HG03025 (cell line): ENCODE measurements around the gene OTUD1.
"Not testable (repeated sequence)": the region's sequence is repeated elsewhere in the genome, so short reads cannot be mapped to it uniquely, and the experiment has no call there.

Experiments used
- ATAC-seq: cut with Tn5 transposase; IDR thresholded peaks from one replicate; pipeline ENCODE4 v1.9.1; 2021; ENCODE audit warnings: mild to moderate bottlenecking, moderate library complexity; ENCODE audit not compliant: unreplicated experiment, low FRiP score

OTUD1 gene, protein sequence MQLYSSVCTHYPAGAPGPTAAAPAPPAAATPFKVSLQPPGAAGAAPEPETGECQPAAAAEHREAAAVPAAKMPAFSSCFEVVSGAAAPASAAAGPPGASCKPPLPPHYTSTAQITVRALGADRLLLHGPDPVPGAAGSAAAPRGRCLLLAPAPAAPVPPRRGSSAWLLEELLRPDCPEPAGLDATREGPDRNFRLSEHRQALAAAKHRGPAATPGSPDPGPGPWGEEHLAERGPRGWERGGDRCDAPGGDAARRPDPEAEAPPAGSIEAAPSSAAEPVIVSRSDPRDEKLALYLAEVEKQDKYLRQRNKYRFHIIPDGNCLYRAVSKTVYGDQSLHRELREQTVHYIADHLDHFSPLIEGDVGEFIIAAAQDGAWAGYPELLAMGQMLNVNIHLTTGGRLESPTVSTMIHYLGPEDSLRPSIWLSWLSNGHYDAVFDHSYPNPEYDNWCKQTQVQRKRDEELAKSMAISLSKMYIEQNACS

DNA sequence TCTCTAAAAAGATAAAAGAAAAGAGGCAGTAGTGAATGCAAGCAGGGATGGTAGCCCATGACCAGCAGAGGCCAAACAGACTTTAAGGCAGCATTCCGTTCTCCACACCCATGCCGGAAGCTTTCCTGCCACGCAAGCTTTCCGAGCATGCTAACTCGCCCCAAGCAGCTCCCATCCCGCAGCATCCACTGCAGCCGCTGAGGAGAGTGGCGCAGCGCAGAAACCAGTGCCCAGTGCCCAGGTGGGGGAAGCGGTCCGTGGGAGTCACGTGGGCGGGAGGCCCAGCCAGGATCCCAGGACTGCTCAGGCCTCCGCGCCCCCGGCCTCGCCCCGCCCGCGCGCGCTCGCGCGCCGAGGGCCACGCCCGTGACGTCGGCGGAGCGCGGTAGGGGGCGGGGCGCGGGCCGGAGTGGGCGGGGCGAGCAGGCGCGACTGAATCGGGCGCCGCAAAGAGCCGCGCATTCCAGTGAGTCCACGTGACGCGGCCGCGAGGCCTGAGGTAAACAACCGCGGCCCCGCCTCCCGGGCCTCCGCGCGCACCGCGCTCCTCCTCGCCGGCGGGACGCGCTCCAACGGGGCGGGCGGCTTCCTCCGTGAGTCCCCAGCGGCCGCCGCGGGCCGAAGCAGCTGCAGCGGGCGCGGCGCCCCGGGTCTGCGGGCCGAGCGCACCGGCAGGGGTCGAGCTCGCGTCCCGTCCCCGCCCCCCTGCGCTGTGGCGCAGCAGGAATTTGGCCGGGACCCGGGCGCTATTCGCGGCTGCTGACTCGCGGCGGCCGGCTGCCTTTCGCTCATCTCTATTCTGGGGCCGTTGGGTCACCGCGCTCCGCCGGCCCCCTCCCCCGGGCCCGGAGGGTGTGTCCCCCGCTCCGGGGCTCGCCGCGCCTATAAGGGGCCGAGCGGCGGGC, at the start of gene OTUD1:
Gene OTUD1, plus strand, starts transcription at position 529 of the 905 bp plus-strand sequence. CDS start 383 bp downstream, outside the sequence.
- peak; percentile 87 for ATAC-seq

DNA sequence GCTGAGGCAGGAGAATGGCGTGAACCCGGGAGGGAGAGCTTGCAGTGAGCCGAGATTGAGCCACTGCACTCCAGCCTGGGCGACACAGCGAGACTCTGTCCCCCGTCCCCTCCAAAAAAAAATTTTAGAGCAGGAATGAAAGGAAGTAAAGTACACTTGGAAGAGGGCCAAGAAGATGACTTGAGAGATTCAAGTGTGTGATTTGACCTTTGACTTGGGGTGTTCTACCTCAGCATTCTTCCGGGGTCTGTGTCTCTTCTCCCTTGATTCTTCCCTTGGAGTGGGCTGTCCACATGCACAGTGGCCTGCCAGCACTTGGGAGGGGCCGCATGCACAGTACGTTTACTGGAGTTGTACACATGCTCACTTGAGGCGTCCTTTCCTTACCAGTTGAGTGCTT, 48.5 kb upstream of the OTUD1 start:
- ATAC-seq: not testable (repeated sequence)

DNA sequence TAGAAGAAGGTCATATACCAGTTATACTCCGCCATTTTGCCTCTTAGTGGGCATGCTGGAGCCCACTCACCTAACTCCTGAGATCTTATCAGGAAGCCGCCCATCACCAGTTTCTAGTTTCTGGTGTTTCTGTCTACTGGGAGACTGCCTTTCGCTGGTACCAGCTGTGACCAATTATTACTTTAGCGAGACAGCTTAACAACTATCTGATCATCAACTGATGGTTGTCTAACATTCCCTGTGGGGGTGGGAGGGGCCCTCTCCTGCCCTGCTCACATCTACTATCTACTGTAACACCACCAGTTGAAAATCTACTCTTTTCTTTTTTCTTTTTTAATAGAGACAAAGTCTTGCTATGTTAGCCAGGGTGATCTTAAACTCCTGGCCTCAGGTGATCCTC, 48.1 kb upstream of the OTUD1 start:
- no peak for ATAC-seq

DNA sequence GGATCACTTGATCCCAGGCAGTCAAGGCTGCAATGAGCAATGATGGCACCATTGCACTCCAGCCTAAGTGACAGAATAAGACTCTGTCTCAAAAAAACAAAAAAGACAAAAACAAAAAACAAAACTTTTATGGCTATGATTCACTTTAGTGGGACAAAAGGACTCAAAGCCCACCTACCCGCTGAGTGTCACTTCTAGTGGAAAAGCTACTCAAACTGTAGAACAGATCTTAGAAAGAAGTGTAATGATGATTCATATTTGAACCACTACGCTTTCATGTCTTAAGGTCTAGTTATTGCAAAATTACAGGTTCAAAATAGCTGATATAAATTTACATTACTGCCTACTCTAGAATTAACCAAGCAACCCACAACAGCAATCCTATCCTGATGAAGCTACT, 47.1 kb upstream of the OTUD1 start:
- no peak for ATAC-seq

DNA sequence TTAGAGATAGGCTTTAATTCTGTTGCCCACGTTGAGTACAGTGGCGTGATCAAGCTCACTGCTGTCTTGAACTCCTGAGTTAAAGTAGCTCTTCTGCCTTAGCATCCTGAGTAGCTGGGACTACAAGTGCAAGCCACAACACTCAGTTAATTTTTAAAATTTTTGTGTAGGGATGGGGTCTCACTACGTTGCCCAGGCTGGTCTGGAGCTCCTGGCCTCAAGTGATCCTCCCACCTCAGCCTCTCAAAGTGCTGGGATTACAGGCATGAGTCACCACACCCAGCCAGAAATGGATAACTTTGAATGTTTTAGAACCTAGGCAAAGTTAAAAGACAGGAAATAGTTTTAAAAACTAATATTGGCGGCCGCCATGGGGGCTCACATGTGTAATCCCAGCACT, 43.9 kb upstream of the OTUD1 start:
- no peak for ATAC-seq

DNA sequence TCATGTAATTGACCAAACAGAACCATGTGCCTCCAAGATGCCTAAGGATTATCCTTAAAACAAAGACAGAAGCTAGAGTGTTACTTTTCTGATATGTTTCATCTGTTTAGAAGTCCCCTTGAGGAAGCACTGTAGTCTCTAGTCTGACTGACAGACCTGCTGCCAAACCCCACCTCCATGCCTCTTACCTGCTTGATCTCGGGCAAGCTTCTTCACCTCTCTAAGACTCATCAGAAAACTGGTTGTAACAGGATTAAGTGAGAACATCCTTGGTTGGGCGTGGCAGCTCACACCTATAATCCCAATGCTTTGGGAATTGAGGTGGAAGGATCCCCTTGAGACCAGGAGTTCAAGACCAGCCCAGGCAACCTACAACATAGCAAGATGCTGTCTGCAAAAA, 42.2 kb upstream of the OTUD1 start:
- no peak for ATAC-seq

DNA sequence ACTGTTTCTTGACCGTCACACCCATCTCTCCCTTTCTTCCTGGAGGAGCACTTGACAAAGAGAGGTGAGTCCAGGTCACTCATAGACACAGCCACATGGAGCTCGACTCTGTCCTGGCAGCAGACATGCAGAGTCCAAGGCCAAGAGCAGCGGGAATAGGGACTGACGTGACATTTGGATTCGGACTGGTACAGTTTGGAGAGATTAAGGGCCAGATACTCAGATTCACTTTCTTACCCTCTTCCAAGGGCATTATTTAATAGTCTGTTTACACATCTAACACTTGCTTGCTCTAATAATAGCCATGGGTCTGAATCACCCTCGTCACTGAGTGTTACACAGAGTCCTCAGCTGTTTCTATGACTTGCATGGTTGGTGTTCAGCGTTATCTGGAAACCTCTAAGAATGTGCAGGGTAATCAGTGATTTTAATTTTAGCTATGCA, 39.2 kb upstream of the OTUD1 start:
- ATAC-seq: no peak

DNA sequence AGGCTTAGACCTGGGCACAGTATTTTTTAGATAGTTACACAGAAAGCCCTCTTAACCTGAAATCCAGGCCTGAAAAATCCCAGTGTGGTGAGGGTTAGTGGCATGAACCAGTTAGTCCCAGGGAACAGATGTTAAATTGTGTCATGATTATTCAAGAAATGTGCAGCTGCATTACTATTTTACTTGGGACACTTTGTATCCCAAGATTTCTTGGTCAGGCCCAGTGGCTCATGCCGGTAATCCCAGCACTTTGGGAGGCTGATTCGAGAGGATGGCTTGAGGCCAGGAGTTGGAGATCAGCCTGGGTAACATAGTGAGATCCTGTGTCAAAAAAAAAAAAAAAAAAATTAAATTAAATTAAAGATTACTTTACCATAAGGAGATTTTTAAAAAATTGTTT, 36.0 kb upstream of the OTUD1 start:
- ATAC-seq: no peak

DNA sequence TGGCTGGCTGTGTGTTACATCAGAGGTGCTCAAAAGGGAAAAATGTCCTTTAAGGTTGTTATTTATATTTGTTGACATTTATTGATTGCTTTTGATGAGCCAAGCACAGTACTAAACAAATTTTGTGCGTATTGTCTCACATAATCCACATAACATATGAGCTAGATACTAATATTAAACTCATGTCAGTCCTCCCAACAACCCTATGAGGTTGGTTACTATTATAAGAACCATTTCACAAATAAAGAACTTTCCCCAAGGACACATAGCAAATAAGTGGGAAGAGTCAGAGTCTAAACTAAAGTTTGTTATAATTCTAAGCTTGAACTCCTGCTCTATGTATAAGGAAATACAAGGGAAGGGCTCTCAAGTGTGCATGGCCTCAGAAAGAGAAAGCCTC, 35.6 kb upstream of the OTUD1 start:
- ATAC-seq: no peak

DNA sequence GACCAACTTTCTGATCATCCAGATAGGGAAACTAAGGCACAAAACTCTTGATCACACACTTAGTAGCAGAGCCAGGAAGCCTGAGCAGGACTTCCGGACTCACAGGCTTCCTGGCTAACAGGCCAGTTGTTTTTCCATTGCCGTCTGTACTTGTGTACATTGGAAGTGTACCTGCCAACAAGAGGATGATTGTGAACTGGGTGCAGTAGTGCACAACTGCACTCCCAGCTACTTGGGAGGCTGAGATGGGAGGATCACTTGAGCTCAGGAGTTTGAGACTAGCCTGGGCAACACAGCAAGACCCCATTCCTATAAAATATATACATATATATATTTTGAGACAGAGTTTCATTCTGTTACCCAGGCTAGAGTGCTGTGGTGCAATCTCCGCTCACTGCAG, 35.2 kb upstream of the OTUD1 start:
- no peak for ATAC-seq

DNA sequence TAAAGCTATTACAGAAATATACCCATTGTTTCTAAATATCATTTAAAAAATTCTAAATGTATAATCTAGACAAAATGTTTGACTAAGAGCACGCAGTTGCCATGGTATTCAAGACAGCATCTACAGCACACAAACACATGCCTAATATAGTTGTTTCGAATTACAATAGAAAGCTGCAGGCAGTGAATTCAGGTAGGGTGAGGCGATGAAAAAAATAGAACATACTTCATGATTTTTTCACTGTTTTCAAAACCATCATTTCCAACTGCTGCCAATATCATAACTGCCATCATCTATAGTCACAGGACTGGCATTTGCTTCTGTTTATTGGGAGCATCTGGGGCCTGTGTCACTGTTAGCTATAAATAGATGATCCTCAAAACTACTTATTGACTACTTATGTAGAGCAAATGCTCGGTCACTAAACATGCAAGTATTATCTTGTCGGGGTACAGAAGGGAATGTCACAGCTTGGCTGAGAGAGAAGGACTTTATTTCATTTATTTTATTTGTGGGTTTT, 34.4 kb upstream of the OTUD1 start:
- no peak for ATAC-seq

DNA sequence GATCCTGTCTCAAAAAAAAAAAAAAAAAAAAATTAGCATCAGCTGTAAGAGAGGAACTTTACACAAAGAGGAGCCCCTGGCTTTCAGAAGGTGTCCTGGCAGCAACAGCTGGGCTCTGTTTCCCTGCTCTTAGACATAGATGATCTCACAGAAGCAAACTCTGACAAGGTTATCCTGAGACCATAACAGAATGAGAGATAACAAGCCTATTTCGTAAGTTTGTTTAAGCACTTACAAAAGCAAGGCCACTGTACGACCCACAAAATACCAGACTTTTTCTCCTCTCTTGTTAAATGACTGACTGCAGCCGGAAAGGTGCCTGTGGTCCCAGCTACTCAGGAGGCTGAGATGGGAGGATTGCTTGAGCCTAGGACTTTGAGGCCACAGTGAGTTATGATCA, 33.3 kb upstream of the OTUD1 start:
- no peak for ATAC-seq

DNA sequence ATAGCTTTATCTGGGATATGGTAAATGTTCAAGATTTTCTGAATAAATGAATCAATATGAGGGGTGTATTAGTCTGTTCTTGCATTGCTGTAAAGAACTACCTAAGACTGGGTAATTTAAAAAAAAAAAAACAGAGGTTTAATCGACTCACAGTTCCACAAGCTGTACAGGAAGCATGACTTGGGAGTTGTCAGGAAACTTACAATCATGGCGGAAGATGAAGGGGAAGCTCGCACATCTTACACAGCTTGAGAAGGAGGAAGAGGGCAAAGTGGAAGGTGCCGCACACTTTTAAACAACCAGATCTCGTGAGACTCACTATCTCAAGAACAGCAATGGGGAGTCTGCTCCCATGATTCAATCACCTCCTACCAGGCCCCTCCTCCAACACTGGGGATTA, 32.5 kb upstream of the OTUD1 start:
- no peak for ATAC-seq

DNA sequence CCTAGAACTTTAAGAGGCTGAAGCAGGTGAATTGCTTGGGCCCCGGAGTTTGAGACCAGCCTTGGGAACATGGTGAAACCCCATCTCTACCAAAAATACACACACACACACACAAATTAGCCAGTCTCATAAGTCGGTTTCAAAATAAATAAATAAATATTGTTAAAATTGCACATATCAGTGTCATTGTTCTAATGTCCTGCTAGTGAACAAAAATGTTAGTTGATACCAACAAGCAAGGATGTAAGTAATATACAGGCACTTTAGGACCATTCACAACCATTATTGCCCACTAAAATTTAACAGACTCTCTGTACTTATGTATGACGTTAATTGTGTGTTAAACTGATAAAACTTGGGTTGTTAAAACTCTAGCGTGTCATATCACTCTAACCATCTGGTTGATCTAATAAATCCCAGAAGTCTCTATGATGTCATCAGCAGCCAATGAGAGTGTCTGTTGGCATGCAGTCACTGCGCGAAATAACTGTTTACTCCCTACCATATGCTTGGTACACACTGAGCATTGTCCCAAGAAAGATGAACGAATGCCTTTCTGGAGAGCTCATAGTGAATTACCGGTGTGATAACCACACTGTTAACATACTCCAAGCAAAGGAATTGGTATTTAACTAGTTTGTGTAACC, 30.4 kb upstream of the OTUD1 start:
- ATAC-seq: no peak

DNA sequence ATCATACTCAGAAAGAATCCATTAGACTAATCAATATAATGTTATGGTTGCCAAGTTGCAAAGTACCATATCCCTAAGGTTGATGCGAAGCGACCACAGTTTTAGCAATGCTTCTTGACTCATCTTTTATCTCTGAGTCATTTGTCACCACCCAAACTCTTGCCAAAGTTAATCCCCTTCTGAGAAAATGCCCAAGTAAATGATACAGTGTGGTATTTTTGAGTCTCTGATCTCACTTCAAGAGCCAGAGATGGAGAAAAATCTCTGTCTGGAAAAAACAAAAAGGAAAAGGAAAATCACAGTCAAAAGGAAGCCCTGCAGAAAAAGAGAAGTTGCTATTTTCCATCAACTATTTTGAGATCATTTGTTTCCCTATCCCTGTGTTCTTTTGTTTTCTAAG, 26.7 kb upstream of the OTUD1 start:
- no peak for ATAC-seq

DNA sequence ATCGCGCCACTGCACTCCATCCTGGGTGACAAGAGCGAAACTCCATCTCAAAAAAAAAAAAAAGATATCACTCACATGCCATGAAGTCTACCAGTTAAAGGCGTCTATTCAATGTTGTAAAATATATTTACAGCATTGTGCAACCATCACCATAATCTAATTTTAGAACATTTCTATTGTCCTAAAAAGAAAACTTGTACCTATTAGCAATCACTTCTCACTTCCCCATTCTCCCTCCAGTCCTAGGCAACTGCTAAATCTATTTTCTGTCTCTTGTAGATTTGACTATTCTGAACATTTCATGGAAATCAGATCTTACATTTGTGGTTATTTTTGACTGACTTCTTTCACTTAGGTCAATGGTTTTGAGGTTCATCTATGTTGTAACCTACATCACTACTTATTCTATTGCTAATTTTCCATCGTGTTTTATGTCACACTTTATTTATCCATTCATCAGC, 25.2 kb upstream of the OTUD1 start:
- ATAC-seq: peak; percentile 93

DNA sequence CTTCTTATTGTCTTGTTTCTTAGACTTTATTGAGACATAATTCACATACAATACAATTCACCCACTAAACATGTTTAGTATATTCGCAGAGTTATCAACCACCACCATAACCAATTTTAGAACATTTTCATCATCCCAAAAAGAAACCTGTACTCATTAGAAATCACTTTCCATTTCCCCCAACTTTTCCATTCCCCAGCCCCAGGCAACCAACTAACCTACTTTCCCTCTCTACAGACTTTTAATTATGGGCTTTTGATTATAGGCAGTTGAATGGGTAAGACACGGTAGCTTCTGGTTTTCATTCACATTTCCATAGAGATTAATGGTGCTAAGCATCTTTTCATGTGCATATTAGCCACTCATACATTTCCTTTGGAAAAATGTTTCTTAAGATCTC, 24.2 kb upstream of the OTUD1 start:
- ATAC-seq: no peak

DNA sequence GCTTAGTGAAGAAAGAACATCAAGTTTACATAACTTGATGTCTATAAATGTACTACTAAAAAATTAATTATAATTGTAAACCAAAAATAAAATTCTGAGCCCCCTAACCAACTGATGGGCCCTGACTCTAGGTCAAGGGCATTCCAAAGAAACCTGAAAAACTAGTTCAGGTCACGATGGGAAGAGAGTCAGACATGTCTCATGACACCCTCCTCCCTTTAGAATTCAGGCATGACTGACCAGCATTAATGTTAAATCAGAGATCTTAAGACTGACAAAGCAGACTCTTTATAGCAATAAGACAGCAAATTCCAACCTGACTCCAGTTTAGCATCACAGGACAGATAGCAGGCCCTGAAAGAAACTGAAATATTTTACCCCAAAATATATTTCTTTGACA, 21.6 kb upstream of the OTUD1 start:
- no peak for ATAC-seq

DNA sequence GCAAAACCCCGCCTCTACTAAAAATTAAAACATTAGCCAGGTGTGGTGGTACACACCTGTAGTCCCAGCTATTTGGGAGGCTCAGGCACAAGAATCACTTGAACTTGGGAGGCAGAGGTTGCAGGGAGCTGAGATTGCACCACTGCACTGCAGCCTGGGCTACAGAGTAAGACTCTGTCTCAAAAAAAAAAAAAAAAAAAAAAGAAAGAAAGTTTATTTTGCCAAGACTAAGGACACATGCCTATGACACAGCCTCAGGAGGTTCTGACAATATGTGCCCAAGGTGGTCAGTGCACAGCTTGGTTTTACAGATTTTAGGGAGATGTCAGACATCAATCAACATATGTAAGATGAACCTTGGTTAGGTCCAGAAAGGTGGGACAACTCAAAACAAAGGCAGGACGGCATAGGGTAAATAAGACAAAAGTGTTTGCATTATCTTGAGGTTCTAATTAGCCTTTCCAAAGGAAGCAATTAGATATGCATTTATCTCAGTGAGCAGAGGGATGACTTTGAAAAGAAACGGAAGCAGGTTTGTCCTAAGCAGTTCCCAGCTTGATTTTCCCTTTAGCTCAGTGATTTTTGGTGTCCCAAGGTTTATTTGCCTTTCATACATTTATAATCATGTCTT, 20.7 kb upstream of the OTUD1 start:
- ATAC-seq: no peak

DNA sequence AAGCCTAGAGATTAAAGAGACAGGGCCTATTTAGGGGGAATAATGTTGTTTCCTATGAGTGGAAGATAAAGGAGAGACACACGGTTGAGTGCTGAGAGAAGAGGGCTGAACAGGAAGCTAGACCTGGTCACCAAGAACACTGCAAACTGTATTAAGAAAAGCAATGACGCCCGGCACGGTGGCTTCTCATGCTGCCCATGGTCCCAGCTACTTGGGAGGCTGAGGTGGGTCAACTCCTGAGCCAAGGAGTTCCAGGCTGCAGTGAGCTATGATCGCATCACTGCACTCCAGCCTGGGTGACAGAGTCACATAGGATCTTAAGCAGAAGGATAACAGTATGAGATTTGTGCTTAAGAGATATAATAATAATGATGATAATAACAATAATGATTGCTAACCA, 19.7 kb upstream of the OTUD1 start:
- ATAC-seq: no peak
